AG09319 (cell line): ENCODE results near the gene PPP3R1.

Source experiments
- DNase-seq: peaks from one replicate; pipeline ENCODE4 v3.0.0-alpha.2; 2010; ENCODE audit warnings: low read depth; ENCODE audit errors: extremely low read depth
- CTCF ChIP-seq: IDR thresholded peaks from 2 replicates; pipeline ENCODE4 v1.5.1; 2011; ENCODE audit warnings: low read depth, mild to moderate bottlenecking, inconsistent platforms, low read length, moderate library complexity

The PPP3R1 gene

DNA sequence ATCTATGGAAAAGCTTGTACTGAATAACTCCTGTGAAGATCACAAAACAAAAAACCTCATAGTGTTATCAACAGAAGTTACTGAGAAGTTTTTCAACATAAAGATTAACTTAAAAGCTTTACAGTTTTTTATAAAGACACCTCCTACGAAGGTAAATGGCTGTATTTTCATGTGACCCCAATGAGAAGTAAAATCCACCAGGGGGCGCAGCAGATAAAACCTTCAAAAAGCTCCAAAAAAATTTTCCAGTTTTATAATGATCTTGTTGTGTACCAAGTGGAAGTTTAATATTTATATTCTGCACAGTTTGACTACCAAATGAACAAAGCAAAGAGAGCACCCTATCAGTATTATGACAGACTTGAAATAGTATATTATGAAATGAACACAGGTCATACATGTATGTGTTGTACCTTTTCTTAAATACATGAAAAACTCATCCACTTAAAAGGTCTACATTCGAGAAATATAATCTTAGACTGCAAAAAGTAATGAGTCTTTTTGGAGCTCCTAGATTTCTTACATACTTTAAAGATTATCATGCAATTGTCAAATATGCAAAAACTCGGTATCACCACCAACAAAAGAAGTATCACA lies 56.1 kb downstream of the PPP3R1 start:
- TF ChIP-seq CTCF = peak; percentile 60
- peak; percentile 30 for DNase-seq

DNA sequence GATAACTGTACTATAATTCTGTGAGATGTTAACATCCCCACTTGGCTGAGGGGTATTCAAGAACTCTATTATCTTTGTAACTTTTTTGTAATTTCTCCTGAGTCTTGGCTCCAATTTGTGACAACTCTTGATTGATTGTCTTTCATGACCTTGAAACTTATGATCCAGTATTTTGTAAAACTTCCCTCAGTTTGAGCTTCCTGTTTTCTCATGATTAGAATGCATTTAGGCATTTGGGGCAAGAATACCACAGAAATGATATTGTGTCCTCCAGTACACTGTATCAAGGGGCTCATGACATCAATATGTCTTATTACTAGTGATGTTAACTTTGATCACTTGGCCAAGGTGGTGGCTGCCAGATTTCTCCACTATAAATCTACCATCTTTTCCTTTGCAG lies 57.2 kb downstream of the PPP3R1 start:
- no peak for TF ChIP-seq CTCF
- DNase-seq = no peak

DNA sequence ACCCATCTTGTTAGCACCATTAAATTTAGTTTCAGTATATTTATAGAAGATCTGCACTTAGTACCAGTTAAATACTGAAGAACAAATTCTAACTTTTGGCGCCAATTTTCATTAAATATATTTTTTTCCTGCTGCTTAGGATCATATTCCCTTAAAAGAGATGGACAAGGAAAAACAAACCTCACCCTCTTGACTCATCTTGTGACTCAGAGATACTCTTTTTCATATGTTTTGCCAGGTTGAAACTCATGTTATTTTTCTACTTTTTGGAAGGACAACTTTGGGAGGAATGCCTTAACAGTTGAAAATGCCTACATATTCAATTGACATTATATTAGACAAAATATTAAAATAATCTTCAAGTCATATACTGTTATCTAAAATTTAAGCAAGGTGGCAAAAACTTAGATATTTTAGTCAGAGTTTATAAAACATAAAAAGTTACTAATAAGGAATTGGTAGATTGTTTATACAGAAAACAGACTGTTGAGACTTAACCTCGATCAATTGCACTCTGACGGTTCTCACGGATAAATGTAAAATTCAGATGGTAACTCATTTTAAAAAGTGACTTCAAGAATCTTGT lies 58.5 kb downstream of the PPP3R1 start:
- no peak for DNase-seq
- no peak for TF ChIP-seq CTCF

- DNase-seq = no peak
- no peak for TF ChIP-seq CTCF
Observed at GRCh38 chr2:68193144-68193543, 59.2 kb downstream of the PPP3R1 start.

- no peak for TF ChIP-seq CTCF
- peak; percentile 64 for DNase-seq
Observed at GRCh38 chr2:68190991-68191731, 61.2 kb downstream of the PPP3R1 start.

GRCh38 chr2:68189991-68190784 lies 62.1 kb downstream of the PPP3R1 start:
- no peak for DNase-seq
- TF ChIP-seq CTCF = no peak
